Duodenal mucosa (tissue), 2 donors: ENCODE data around the gene SBNO2.

Experiments used
- H3K27ac ChIP-seq: one replicate; pipeline ENCODE4 v1.7.0; 2013; ENCODE audit warnings: low read depth, low read length
- H3K27me3 ChIP-seq, 2 donors: one replicate each; pipeline ENCODE4 v1.7.0; 2013; ENCODE audit warnings: low read length in 2 of 2, control low read depth in 1 of 2; ENCODE audit not compliant: insufficient read depth in 2 of 2, control insufficient read depth in 1 of 2
- H3K36me3 ChIP-seq, 2 donors: one replicate each; pipeline ENCODE4 v1.7.0; 2013; ENCODE audit warnings: low read length in 2 of 2, control low read depth in 1 of 2; ENCODE audit not compliant: insufficient read depth in 2 of 2, control insufficient read depth in 1 of 2
- H3K4me1 ChIP-seq, 2 donors: one replicate each; pipeline ENCODE4 v1.7.0; 2013; ENCODE audit warnings: low read length in 2 of 2, control low read depth in 1 of 2; ENCODE audit not compliant: insufficient read depth in 2 of 2, control insufficient read depth in 1 of 2
- H3K4me3 ChIP-seq, 2 donors: one replicate each; pipeline ENCODE4 v1.7.0; 2013; ENCODE audit warnings: low read length in 2 of 2, low read depth in 1 of 2
- H3K9ac ChIP-seq, 2 donors: one replicate each; pipeline ENCODE4 v1.7.0; 2013; ENCODE audit warnings: low read length in 2 of 2, low read depth in 1 of 2
- H3K9me3 ChIP-seq, 2 donors: one replicate each; pipeline ENCODE4 v1.7.0; 2013; ENCODE audit warnings: low read length in 2 of 2, control low read depth in 1 of 2; ENCODE audit not compliant: control insufficient read depth in 1 of 2

SBNO2 gene

GRCh38 chr19:1151037-1151724 is 22.9 kb downstream of the SBNO2 start:
- Histone ChIP-seq H3K27ac (no peak overlapping the region), H3K36me3 (peaks cover 16 to 23% of the 10 kb centered on the region in 2 donors), H3K27me3 (no peaks in the 10 kb centered on the region)

DNA sequence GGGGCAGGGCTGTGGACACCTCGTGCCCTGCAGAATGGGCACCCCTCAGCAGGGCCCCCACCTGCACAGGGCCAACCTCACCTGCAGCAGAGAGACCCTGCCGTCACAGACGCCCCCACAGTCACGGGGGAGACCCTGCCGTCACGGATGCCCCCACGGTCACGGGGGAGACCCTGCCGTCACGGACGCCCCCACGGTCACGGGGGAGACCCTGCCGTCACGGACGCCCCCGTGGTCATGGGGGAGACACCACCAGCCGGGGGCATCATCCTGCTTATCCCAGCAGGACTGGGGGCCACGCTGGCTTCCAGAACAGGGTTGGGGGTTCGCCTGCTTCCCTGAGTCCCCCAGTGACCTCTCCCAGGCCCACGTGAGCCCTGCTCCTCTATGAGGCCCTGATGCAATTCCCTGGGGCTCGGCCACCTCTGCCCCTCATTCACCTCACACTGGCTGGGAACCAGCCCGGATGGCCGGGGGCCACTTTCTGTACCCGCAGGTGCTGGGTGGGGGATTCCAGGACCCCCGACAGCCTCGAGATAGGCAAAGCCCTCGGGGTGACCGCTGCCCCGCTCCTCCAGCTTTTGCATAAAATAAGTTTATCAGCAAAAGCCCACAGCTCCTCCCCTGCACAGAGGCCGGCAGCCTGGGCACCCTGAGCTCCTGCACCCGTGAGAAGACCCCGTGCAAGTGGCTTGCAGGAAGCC is 23.6 kb downstream of the SBNO2 start:
- H3K4me3 ChIP-seq, result no peak overlapping the region
- H3K27me3 ChIP-seq, result no peaks in the 10 kb centered on the region
- H3K4me1 ChIP-seq, result peaks cover 9 to 10% of the 10 kb centered on the region in 2 donors
- no peak overlapping the region for H3K27ac ChIP-seq
- H3K9me3 ChIP-seq, result no peaks in the 10 kb centered on the region
- H3K36me3 ChIP-seq, result peaks cover 16 to 28% of the 10 kb centered on the region in 2 donors
- H3K9ac ChIP-seq, result no peak overlapping the region

More at GRCh38 chr19:1151037-1151724, 22.9 kb downstream of the SBNO2 start:
- Histone ChIP-seq H3K4me3 (no peak overlapping the region), H3K9me3 (no peaks in the 10 kb centered on the region), H3K4me1 (peaks cover 14 to 17% of the 10 kb centered on the region in 2 donors), H3K9ac (no peak overlapping the region)

GRCh38 chr19:1149259-1150045 is 24.6 kb downstream of the SBNO2 start:
- peaks cover 0 to under 1% of the 10 kb centered on the region in 2 donors for H3K4me1 ChIP-seq
- H3K9ac ChIP-seq, result no peak overlapping the region
- H3K36me3 ChIP-seq, result peaks cover 16 to 28% of the 10 kb centered on the region in 2 donors
- H3K27me3 ChIP-seq, result no peaks in the 10 kb centered on the region
- no peak overlapping the region for H3K27ac ChIP-seq
- no peak overlapping the region for H3K4me3 ChIP-seq
- H3K9me3 ChIP-seq, result no peaks in the 10 kb centered on the region

- Histone ChIP-seq H3K9ac (no peak overlapping the region), H3K27me3 (no peaks in the 10 kb centered on the region), H3K27ac (no peak overlapping the region), H3K4me3 (no peak overlapping the region), H3K4me1 (no peaks in the 10 kb centered on the region), H3K9me3 (no peaks in the 10 kb centered on the region), H3K36me3 (peaks cover 17 to 38% of the 10 kb centered on the region in 2 donors)
These were observed 26.0 kb downstream of the SBNO2 start for GRCh38 chr19:1147934-1148549.

GRCh38 chr19:1146858-1147780 is 26.9 kb downstream of the SBNO2 start:
- Histone ChIP-seq H3K27ac (no peak overlapping the region), H3K4me3 (no peak overlapping the region), H3K9ac (no peak overlapping the region), H3K9me3 (no peaks in the 10 kb centered on the region), H3K4me1 (no peaks in the 10 kb centered on the region), H3K27me3 (no peaks in the 10 kb centered on the region), H3K36me3 (peaks cover 16 to 36% of the 10 kb centered on the region in 2 donors)

DNA sequence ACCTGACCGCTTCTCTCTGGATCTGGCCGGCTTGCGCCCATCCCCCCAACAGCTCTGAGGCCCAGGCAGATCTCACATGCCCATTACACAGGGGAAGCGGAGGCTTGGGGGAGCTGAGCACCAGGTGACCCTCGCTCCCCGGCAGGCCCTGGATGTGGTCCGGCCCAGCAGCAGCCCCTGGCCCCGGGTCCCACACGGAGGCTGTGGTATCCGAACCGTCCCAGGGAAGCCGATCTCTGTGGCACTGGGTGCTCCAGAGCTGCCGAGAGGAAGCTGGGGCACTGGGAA is 27.7 kb downstream of the SBNO2 start:
- no peaks in the 10 kb centered on the region for H3K9me3 ChIP-seq
- no peaks in the 10 kb centered on the region for H3K4me1 ChIP-seq
- H3K36me3 ChIP-seq, result peaks cover 9 to 31% of the 10 kb centered on the region in 2 donors
- H3K27me3 ChIP-seq, result no peaks in the 10 kb centered on the region
- no peak overlapping the region for H3K4me3 ChIP-seq
- no peak overlapping the region for H3K27ac ChIP-seq
- no peak overlapping the region for H3K9ac ChIP-seq

DNA sequence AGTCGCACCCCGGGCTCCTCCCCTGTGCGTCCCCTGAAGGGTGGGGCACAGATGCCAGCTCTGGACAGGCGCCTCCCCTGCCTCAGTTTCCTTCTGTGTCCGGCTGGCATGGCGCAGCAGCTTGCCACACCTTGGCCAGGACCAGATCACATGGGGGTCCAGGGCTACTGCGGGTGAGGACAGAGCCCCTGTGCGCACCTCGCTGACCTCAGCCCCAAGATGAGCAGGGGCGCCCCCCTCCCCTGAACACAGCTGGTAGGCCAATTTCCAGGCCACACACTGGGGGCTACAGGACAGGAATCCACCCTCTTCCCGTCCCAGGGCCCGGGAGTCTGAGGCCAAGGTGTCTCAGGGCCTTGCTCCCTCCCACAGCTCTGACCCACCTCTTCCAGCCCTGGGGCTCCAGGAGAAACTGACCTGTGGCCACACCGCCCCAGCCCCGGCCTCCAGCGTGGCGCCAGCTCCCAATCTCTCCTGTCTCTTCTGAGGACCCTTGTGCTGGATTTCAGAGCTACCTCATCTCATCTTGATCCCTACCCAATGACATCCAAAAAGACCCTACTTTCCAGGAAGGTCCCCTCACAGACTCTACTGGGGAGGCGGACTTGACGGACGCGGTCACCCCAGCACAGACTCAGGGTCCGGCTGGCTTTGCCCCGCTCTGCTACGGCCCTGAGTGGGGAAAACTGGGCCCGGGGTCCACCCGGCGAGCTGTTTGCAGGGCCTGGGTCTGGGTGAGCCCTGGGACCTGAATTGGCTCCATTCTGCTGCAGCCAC is 28.2 kb downstream of the SBNO2 start:
- Histone ChIP-seq H3K4me3 (no peak overlapping the region), H3K4me1 (no peaks in the 10 kb centered on the region), H3K9me3 (no peaks in the 10 kb centered on the region), H3K27ac (no peak overlapping the region), H3K27me3 (no peaks in the 10 kb centered on the region), H3K36me3 (peaks cover 7 to 31% of the 10 kb centered on the region in 2 donors), H3K9ac (no peak overlapping the region)

- Histone ChIP-seq H3K4me3 (no peak overlapping the region), H3K36me3 (peaks cover 7 to 31% of the 10 kb centered on the region in 2 donors), H3K27ac (no peak overlapping the region), H3K27me3 (no peaks in the 10 kb centered on the region), H3K9ac (no peak overlapping the region), H3K4me1 (no peaks in the 10 kb centered on the region), H3K9me3 (no peaks in the 10 kb centered on the region)
These were observed 29.3 kb downstream of the SBNO2 start for GRCh38 chr19:1144741-1145140.
